ENCODE results near the gene SEC14L3. TPM values are rescaled to one million over a fixed set of nuclear protein-coding genes. Genes with fewer than 3 reads are reported as not detected.

Gene SEC14L3
- total RNA-seq, 1 donor from 2014 or later, result not detected

DNA sequence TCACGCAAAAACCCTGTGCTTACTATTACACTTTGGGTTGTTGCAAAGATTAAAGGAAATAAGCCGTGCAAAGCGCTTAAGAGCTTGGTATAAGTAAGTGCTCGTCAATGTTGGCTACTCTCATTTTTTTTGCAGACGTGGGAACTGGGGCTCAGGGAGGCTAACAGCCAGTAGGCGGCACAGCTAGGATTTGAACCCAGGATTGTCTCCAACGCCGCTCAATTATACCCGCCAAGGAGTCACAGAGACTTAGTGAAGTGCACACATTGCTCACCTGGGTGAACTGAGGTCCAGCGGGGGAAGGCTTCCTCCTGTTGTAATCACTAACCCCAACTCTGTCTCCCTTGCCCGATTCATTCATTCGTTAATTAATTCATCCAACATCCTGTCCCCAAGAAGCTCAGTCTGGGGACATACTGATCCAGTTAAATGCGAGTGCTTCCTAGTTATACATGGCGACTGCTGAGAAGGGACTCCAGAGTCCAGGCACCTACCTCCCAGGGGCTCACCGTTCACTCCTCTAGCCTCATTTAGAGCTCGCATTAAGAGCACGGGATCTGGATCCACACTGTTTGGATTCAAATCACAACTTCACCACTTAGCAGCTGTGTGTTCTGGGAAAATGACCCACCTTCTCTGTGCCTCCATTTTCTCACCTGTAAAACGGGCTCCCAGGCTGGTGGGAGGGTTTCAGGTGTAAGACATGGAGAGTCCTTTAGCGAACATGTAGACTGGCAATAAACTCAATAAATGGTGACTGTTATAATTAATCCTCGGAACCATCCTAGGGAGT, 47.1 kb downstream of the SEC14L3 start:
- intact Hi-C loops (cut with micrococcal nuclease), result loop anchor here (1.0 to 5.0 kb wide), 7 partner anchors 28 to 657 kb away; partner anchors contain the start of genes ASCC2, CASTOR1, OSM and UQCR10

DNA sequence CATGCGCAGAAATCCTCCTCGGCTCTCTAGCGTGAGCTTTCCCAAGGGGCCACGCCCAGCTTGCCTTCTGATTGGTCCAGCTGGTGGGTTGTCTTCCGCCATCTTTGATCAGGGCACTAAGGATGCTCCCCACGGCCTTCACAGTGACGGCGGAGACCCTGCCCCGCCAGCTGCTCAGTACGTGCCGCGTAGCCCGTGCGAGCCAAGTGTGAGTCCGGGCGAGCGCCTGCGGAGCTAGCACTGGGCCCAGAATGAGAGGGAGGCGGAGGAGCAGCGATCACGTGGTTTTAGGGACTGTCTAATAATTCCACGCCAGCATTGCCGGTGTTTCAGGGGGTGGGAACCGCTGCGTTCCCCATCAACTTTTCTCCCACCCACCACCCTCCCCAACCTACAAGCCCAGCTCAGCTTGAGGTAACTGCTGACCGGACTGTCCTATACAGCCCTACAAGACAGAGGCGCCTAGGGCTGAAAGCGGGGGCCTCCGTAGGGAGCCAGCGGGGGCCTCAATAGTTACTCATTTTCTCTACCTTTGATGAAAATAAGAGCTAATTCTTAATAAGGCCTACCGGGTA, 47.8 kb downstream of the SEC14L3 start:
- intact Hi-C loops (cut with micrococcal nuclease), result loop anchor here (1.0 to 5.0 kb wide), 9 partner anchors 28 to 657 kb away; partner anchors contain the start of genes ASCC2, CASTOR1, OSM and SF3A1

DNA sequence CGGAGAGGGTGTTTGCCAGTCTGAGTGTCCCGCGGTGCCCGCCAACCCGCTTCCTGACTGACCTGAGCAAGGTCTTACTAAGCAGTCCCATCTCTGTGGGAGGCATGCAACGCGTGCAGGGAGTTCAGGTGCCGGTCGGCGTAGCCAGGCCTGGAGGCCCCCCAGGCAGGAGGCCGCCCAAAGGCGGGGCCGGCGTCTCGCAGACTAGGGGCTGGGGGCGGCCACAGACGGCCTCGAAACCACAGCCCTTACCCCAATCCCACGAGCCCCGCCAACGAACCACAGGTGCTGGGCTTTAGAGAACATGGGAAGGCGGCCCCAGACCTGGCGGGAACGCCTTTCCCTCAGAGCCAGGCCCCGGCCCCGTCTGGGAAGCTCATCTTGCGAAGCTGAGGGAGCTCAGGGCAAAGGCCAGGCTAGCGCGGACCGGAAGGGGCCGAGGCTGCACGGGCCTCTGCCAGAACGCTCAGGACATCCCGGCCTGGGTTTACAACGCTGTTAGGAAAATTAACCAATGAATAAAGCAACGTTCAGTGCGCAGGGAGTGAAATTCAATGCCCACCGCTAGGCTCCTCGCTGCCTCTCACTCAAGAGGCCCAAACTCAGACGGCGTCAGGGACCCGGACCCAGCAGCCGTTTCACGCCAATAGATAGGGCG, 48.4 kb downstream of the SEC14L3 start:
- intact Hi-C loops (cut with micrococcal nuclease), result loop anchor here (1.0 to 5.0 kb wide), 3 partner anchors 67 to 116 kb away; partner anchors contain the start of gene SF3A1

DNA sequence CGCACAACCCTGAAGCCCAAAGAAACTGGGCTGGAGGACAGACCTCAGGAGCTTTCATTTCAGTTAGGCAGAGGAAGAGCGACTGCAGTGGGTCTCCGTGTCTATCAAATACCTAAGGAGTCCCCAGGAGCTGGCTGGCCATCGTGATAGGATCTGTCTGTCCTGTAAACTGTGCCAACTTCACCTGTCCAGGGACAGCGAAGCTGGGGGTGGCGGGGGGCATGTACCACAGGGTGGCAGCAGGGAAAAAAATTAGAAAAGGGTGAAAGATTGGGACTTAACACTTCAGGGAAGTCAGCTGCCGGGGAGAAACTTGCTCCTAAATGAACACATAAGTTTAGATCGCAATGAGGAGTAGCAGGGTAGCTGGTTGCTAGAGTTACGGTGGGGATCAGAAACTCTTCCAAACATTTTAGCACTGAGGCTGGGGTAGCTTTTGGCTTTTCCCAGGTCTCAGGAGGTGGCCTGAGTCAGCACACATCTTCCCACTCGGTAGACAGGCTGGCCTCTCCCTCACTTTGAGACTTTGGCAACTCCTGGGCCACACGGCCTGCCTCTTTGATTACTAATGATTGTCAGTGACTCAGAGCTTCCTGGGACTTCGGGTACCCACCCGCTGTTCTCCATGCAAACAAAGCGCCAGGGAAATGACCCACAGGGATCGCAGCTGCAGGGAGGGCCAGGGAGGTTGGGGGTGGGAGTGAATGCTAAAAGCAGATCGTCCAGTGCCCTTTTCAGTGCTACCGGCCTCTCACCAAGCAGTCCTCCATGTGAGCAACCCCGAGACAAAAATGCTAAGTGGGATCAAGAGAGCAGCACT, 49.1 kb downstream of the SEC14L3 start:
- intact Hi-C loops (cut with micrococcal nuclease), result loop anchor here (1.0 to 5.0 kb wide), 3 partner anchors 66 to 115 kb away; partner anchors contain the start of gene SF3A1

DNA sequence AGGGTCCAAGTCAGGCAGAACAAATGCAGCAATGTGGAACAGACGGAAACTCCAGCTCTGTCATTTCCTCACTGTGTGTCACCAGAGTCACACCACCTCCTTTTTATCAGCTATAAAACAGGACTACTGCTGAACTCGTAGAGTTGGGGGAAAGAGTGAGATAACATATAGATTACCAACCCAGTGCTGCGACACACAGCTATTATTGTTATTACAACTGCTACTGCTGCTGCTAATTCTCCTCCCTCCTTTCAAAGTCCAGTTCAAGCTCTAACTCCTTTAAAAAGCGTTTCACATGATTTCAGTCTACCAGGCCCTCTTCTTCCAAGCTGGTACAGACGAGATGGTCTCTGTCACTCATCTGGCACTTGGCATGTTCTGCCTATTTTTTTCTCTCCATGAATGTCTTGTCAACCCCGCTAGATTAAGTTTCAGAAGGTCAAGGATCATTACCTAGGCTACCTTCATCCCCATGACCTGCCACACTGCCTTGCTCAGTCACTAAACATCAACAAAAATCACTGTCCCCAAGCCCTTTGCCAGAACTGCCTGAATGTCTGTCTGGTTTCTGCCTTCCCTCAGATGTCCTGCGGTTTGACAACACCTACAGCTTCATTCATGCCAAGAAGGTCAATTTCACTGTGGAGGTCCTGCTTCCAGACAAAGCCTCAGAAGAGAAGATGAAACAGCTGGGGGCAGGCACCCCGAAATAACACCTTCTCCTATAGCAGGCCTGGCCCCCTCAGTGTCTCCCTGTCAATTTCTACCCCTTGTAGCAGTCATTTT, 49.9 kb downstream of the SEC14L3 start:
- intact Hi-C loops (cut with micrococcal nuclease), result loop anchor here (5.0 kb wide), 1 partner anchor 115 kb away; no protein-coding TSS in a partner anchor

DNA sequence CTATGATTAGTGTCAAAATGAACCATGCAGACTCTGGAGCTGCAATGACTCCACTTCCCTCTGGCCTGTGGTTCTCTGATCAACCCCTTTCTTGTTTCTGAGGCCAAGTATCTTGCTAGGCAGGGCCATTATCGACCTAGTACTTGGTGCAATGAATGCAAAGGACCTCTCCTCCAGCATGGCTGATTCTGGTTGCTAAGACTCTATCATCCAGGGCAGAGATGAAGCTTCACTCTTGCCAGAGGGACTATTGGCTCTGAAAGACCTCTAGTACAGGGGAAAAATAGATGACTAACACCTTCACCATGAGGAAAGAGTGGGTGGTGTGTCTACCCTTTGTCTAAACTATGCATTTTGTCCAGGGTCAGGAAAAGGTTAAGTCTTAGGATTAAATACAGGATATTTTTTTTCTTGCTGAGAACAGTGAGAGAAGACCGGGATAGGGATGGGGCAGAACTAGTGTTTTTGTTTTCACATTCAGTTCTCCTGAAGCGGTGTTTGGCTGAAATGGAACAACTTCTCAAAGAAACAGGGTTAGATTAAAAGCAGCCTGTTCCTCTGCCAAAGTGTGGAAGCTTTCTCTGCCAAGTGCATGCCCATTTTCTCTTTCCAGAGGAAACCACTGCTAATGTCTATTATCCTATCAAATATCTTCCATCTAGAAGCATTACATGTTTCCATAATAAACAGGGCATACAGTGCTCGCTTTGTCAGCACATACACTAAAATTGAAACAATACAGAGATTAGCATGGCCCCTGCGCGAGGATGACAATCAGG, 51.3 kb downstream of the SEC14L3 start:
- intact Hi-C loops (cut with micrococcal nuclease), result loop anchor here (5.0 kb wide), 1 partner anchor 113 kb away; no protein-coding TSS in a partner anchor

DNA sequence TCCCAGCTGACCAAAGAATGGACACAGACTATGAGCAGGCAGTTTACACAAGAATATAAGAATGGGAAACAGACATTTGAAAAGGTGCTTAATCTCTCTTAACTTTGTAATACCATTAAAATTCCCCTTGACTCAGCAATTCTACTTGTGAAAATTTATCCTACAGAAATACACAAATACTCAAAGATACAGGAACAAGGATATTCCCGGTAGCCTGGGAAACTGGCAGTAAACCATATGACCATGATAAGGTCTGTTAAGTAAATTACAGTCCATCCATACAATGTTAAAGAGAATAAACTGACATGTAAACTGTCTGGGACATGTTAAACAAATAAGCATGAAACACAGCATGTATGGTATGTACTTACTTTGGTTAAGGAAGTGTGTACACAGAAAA, 55.0 kb downstream of the SEC14L3 start:
- intact Hi-C loops (cut with micrococcal nuclease), result no loop called here

DNA sequence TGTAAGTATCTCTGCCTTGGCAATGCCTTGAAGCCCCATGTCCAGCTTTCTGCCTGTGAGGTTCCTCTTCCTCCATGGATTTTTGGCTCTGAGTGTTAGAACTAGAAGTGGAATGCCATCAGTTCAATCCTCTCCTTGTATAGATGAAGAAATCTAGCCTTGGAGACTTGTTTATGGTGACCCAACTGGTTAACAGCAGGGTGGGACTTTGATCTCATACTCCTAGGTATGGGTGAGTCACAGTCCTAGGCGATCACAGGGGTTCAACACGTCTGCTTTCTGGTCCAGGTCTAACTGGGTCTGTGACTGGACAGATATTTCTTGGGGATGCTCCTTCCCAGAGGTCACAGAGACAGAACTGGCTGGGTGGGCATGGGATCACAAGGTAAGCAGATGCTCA, 55.4 kb downstream of the SEC14L3 start:
- intact Hi-C loops (cut with micrococcal nuclease), result no loop called here

DNA sequence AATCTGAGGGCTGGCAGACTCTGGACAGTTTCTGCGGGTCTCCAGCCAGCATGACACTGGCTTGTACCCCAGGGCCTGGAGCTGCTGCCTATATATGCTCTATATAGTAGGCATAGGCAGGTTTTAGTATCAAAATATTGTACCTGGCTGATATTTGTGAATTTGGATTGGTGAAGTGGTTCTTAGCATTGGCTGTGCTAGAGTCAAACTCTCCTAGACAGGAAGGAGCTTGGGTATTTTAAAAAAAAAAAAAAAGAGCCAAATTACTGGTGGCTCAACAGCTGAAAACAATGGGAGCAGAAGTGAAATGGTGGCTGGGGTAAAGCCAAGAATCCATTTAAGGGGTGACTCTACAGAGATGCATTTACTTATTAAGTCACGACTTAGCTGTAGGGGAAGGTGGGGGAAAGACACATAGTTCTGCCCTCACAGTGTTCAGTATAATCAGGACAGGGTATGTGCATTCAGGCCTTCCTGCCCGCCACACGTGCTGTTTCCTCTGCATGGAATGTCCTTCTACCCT, 57.2 kb downstream of the SEC14L3 start:
- intact Hi-C loops (cut with micrococcal nuclease), result no loop called here

DNA sequence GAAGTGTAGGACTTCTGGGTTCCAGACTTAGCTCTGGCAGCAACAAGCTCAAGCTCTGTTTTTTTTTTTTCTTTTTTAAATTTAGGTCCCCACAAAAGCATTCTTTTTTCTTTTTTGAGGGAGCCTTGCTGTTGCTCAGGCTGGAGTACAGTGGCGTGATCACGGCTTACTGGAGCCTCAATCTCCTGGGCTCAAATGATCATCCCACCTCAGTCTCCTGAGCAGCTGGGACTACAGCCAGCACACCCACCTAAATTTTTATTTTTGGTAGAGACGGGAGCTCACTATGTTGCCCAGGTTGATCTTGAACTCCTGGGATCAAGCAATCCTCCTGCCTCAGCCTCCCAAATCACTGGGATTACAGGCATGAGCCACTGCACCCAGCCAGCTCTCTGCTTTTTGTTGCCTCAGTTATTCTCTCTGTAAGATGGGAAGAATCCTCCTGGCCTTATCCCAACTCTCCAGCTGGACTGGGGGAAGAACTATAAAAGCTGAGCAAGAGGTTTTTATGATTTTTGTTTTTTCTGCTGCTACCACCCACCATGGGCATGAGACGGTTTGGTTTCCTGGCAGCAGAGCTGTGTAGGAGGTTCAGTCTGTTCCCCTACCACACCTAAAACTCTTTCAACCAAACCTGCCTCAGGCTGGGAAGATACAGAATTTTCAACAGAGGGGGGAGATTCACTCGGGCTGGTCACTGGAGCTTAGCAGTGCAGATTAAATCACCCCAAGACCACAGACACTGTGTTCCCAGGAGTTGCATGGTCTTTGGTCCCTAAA, 57.9 kb downstream of the SEC14L3 start:
- intact Hi-C loops (cut with micrococcal nuclease), result no loop called here

DNA sequence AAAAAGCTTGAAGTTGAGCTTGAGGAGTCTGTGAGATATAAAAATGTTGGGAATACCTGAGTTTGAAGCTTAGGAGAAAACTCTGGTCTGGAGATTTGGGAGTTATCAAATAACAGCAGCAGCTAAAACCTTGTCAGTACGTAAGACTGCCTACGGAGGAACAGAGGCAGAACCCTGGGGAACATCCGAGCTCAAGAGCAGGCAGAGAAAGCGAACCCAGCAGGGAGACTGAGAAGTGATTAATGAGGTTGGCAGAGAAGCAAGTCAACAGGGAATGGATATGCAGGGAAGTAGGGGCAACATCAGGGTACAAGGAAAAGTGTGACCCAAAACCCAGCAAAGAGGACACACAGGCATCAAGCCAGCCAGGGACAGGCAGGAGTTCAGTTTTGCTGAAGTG, 58.8 kb downstream of the SEC14L3 start:
- intact Hi-C loops (cut with micrococcal nuclease), result no loop called here

DNA sequence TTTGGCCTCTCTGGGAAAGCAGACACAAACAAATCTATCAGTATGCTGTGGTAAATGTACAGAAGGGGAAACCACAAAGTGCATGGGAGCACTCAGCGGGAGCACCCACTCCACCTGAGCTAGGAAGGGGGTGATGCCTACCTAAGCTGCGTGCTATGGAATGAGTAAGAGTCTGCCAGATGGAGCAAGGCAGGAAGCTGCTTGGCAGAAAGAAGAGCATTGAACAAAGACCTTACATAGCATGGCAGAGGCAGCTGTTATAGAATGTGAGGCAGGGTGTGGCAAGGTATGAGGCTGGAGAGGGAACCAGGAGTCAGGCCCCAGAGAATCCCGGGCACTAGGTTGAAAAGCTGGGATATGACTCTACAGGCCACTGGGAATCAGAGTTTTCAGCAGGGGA, 60.0 kb downstream of the SEC14L3 start:
- intact Hi-C loops (cut with micrococcal nuclease), result no loop called here

Other genes starting within 250 kb of the SEC14L3 start
- gene LIF, start 225.3 kb downstream of the SEC14L3 start, total RNA-seq, result 208 and 211 TPM in 2 replicates
- gene OSM, start 205.2 kb downstream of the SEC14L3 start, total RNA-seq, result 193 and 195 TPM in 2 replicates
- 16.6 and 17.5 TPM in 2 replicates for gene CASTOR1, start 182.5 kb downstream of the SEC14L3 start, total RNA-seq
- 46.7 and 51.8 TPM in 2 replicates for gene TBC1D10A, start 145.1 kb downstream of the SEC14L3 start, total RNA-seq
- 260 and 266 TPM in 2 replicates for gene SF3A1, start 115.1 kb downstream of the SEC14L3 start, total RNA-seq
- 4.6 and 5.4 TPM in 2 replicates for gene CCDC157, start 115.0 kb downstream of the SEC14L3 start, total RNA-seq
- 9.3 and 9.5 TPM in 2 replicates for gene RNF215, start 84.6 kb downstream of the SEC14L3 start, total RNA-seq
- 11.1 and 12.2 TPM in 2 replicates for gene SEC14L2, start 75.0 kb downstream of the SEC14L3 start, total RNA-seq
- gene MTFP1, start 46.2 kb downstream of the SEC14L3 start, total RNA-seq, result 43.1 and 43.8 TPM in 2 replicates
- gene SEC14L4, start 33.7 kb upstream of the SEC14L3 start, total RNA-seq, result not detected in 2 replicates
- not detected in 2 replicates for gene SEC14L6, start 74.7 kb upstream of the SEC14L3 start, total RNA-seq
- gene GAL3ST1, start 102.6 kb upstream of the SEC14L3 start, total RNA-seq, result not detected in 2 replicates
- gene PES1, start 119.9 kb upstream of the SEC14L3 start, total RNA-seq, result 88.1 and 89.0 TPM in 2 replicates
- gene TCN2, start 135.2 kb upstream of the SEC14L3 start, total RNA-seq, result 3.4 and 5.1 TPM in 2 replicates
- gene SLC35E4, start 163.8 kb upstream of the SEC14L3 start, total RNA-seq, result 5.7 and 6.2 TPM in 2 replicates
- 15.7 and 17.3 TPM in 2 replicates for gene DUSP18, start 195.9 kb upstream of the SEC14L3 start, total RNA-seq
- 4.1 and 4.3 TPM in 2 replicates for gene OSBP2, start 222.9 kb upstream of the SEC14L3 start, total RNA-seq

Data from T-helper 1 cell treated with Interleukin-12 subunit alpha and Interleukin-12 subunit beta and Interleukin-4 antibody, amounts not matched to agents 30 ng/mL and 1 ng/mL, for 36 hours (primary cell).